ENCODE measurements around the gene UBE2J1.

DNA sequence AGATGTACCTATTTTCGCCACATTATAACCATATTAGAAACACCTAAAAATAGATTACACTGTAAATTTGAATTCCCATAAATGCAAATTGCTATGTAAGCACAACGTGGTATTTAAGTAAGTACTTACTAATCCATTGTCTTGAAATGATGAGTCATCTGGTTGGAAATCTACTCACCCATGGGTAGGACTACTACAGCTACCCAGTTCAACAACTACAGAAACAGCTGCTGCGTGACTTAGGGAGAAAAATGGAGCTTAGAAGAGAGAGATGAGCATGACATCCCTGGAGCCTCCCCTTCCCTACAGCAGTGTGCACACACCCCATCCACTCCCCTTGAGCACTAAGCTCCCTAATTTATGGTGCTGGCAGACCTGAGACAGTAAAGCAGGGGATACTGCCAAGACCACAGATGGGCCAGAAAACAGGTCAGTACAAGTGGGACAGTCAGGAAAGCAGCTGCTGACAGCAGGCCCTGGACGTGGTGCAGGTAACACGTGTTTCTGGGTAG lies 32.7 kb upstream of the UBE2J1 start:
- TF ChIP-seq CTCF (conservative IDR thresholded peaks at IDR 0.05 in 1 of 2, IDR thresholded peaks at IDR 0.05 in 1 of 2; ENCODE audit: low read depth in 1 of 2, low read length in 2 of 2) (no peak), EZH2 (IDR thresholded peaks at IDR 0.05; ENCODE audit: low read length, missing control alignments) (no peak)

All from fibroblast of lung (primary cell).